HG03520 (cell line): ENCODE results near the gene KPNA6.
"Not testable (repeated sequence)": the region's sequence is repeated elsewhere in the genome, so short reads cannot be mapped to it uniquely, and the experiment has no call there.

Experiments used
- ATAC-seq: cut with Tn5 transposase; IDR thresholded peaks from one replicate; pipeline ENCODE4 v1.9.1; 2021; ENCODE audit warnings: mild to moderate bottlenecking, moderate library complexity; ENCODE audit not compliant: unreplicated experiment

Gene KPNA6

DNA sequence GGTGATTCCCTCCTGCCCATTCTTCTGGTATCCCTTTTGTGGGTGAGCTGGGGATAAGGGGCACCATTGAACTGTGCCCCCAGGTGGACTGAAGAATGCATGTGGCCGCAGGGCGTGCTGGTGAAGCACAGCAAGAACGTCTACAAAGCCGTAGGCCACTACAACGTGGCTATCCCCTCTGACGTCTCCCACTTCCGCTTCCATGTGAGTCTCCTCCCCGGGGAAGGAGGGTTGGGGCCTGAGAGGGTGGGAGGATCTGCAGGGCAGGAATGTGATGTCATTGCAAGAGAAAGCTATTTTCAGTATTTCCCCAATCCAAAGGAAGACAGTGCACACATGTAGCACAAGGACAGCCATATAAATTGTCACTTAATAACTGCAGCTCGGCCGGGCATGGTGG is 7.5 kb upstream of the KPNA6 start:
- no peak for ATAC-seq

DNA sequence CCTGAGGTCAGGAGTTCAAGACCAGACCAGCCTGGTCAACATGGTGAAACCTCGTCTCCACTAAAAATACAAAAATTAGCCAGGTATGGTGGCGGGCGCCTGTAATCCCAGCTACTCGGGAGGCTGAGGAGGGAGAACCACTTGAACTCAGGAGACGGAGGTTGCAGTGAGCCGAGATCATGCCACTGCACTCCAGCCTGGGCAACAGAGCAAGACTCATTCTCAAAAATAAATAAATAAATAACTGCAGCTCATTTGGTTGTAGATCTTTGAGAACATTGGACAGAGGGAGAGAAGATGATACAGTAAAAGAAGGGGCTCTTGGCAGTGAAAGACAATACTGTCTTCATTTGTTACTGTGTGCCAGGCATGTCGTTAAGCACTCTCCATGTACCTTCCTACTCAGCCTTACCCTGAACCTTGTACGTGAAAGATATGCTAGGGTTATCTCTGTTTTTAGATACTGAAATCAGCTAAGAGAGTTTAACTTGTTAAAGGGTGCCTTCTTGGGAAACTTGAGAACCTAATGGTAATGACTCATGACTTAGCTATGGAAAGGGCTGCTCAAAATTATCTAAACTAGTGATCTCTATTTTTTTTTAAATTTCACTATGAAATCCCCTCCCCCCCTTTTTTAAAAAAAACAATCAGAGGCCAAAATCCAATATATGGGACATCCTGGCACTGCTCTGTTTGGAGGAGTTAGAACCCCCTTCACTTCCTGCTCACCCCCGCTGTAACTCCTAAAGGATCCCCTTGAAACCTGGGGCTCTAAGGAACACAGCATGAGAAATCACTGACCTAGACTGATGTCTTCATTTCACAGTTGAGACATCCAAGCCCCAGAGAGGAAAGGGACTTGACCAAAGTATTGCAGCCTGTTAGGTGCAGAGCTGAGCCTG is 6.8 kb upstream of the KPNA6 start:
- ATAC-seq = no peak

DNA sequence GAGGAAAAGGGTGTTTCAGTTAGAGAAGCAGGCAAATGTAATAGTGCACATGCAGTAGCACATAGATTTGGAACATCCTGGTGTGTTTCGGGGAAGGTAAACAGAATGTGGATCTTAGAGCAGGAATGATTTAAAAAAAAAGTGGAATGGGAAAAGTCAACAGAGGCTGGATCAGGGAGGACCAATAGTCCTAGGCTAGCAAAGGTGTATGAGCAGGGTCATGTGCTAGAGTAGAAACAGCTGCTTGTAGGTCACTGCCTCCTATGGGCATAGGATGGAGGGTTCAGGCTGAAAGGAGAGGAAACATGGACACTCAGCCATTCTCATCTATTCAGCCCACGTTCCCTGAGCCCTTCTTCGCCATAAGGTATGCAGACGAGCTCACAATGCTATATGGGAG is 3.7 kb upstream of the KPNA6 start:
- no peak for ATAC-seq

DNA sequence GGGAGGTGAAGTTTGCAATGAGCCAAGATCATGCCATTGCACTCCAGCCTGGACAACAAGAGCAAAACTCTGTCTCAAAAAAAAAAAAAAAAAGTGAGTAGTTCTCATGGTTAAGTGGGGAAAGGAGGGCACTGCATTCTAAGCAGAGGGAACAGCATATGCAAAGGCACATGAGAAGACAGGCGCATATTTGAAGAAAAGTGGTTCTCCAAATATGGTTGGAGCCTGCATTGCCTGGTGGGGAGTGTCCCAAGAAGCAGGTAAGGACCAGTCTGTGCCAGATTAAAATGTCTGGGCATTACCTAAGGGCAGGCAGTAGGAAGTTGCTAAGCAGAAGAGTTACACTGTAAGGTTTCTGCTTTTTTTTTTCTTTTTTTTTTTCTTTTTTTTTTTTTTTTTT is 2.5 kb upstream of the KPNA6 start:
- no peak for ATAC-seq

DNA sequence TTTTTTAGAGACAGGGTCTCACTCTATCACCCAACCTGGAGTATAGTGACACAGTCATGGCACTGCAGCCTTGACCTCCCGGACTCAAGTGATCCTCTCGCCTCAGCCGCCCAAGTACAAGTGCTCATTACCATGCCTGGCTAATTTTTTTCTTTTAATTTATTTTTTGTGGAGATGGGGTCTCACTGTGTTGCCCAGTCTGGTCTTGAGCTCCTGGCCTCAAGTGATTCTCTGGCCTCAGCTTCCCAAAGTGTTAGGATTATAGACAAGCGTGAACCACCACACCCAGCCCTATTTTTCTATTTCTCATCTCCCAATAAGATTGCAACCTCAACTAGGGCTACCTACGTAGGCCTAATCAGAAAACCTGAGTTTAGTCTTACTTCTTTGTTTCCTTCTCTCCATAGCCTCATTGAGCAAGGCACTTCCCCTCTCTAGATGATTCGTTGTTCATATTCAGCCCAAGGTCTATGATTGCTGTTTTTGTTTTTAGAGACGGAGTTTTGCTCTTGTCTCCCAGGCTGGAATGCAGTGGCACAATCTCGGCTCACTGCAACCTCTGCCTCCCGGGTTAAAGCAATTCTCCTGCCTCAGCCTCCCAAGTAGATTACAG is 1.1 kb upstream of the KPNA6 start:
- ATAC-seq = no peak

DNA sequence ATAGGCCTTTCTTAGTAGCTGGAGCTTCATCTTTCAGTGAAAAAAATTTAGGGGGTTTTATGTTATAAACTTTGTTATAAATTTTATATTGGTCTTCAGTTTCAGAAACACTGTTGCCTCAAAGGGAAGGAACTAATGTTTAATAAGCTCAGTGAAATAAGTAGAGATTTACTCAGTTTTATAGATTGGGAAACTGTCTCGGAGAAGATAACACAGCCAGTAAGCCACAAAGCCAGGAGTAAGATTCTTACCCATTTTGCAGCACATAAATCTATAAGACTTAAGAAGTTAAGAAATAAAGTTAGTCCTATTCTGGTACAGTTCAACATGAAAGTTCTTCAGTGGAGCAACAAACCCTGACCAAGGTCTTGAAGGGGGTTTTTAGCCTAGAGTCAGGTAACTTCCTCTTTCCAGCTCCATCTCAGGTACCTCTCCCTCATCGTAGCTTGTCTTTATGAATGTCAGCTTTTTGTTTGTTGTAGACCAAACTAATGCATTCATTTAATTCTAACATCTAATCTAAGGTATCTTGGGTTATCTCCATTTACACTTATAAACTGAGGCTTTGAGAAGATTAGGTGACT is 3.3 kb downstream of the KPNA6 start:
- no peak for ATAC-seq

DNA sequence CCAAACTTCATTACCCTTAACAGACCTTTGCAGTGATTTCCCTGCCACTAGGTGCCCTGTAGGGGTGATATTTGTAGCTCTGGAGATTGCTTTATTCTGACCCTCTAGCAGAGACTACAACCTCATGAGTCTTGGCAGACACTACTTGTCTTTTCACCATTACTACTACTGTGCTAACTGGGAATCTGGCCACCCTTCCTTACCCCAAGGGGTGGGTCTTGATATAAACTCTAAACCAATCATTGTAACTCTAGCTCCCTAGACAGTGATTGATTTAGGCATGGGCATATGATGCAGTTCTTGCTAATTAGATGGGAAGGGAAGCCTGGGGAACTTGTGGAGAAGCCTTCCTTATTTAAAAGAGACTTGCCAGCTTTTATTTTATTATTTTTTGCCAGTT is 3.9 kb downstream of the KPNA6 start:
- ATAC-seq = no peak

DNA sequence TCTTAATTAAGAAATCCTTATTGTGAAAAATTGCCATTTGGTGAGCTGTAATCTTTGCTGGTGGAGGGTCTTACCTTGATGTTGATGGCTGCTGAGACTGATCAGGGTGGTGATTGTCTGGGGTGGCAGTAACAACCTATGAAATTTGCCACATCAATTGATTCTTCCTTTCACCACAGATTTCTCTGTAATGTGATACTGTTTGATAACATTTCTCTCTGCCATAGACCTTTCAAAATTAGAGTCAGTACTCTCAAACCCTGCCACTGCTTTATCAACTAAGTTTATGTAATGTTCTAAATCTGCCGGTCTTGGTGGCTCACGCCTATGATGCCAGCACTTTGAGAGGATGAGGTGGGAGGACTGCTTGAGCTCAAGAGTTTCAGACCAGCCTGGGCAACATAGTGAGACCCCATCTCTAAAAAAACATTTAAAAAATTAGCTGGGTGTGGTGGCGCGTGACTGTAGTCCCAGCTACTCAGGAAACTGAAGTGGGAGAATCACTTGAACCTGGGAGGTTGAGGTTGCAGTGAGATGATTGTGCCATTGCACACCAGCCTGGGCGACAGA is 5.0 kb downstream of the KPNA6 start:
- no peak for ATAC-seq

DNA sequence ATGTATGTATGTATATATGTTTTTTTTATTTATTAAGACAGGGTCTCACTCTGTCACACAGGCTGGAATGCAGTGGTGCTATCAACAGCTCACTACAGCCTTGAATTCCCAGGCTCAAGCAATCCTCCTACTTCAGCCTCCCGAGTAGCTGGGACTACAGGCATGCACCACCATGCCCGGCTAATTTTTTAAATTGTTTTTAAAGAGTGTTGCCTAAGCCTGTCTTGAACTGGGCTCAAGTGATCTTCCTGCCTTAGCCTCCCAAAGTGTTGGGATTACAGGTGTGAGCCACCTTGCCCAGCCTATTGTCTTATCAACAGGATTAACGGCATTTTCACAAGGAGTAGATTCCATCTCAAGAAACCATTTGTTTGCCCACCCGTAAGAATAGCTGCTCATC is 5.6 kb downstream of the KPNA6 start:
- ATAC-seq = not testable (repeated sequence)

DNA sequence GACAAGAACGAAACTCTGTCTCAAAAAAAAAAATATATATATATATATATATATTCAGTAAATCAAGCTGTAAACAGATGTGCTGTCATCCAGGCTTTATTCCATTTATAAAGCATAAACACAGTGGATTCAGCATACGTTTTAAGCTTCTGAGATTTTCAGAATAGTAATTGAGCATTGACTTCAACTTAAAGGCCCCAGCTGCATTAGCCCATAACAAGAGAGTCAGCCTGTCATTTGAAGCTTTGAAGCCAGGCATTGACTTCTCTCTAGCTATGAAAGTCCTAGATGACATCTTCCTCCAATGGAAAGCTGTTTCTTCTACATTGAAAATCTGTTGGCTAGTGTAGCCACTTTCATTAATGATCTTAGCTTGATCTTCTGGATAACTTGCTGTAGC is 6.6 kb downstream of the KPNA6 start:
- ATAC-seq = no peak

DNA sequence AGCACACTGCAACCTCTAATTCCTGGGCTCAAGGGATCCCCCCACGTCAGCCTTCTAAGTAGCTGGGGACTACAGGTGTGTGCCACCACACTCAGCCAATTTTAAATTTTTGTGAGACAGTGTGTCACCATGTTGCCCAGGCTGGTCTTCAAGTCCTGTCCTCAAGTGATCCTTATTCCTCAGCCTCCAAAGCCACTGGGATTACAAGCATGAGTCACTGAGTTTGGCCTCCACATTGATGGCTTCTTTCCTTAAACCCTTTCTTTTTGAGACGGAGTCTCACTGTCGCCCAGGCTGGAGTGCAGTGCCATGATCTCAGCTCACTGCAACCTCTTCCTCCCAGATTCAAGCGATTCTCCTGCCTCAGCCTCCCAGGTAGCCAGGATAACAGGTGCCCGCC is 7.6 kb downstream of the KPNA6 start:
- ATAC-seq = no peak

DNA sequence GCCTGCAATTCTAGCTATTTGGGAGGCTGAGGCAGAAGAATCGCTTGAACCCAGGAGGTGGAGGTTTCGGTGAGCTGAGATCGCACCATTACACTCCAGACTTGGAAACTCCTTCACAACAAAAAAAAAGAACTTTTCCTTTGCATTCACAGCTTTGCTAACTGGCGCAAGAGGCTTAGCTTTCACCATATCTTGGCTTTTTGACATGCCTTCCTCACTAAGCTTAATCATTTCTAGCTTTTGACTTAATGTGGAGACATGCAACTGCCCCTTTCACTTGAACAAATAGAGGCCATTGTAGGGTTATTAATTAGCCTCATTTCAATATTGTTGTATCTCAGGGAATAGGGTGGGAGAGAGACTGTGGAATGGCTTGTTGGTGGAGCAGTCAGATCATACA is 8.7 kb downstream of the KPNA6 start:
- no peak for ATAC-seq

DNA sequence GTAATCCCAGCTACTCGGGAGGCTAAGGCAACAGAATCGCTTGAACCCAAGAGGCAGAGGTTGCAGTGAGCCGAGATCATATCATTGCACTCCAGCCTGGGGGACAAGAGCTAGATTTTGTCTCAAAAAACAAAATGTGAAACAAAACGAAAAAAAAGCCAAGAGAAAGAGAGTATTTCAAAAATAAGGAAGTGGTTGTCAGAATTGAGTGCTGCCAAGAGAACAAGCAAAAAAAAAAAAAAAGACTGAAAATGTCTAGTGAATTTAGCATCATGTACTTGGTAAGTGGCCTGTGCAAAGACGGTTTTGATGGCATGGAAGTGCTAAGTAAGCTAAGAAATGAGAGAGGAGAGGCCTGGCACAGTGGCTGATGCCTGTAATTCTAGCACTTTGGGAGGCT is 14.3 kb downstream of the KPNA6 start:
- no peak for ATAC-seq

DNA sequence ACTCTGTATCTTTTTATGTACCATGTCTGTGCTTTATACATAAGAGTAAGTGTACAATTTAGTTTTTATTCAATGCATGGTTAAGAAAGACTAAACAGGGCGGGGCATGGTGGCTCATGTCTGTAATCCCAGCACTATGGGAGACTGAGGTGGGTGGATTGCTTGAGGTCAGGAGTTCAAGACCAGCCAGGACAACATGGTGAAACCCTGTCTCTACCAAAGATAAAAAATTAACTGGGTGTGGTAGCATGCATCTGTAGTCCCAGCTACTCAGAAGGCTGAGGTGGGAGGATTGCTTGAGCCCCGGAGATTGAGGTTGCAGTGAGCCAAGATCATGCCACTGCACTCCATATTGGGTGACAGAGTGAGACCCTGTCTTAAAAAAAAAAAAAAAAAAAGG is 15.5 kb downstream of the KPNA6 start:
- ATAC-seq = not testable (repeated sequence)

DNA sequence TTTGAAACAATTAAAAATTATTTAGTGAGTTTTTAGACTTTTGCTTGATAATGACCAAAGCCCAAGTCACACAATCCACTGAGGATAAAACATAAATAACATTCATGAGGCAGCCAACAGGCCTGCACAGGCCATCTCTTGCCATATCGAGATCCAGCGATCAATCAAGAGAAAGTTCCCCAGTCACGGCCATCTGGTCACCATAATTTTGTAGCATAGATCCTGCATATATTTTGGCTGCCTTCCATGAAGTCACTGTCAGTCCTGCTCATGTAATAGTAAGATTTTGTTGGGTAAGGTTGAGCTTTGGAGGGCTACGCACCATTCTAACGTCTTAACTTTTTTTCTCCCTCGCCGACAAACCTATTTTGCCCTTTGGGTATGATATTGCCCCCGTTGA is 17.5 kb downstream of the KPNA6 start:
- no peak for ATAC-seq

DNA sequence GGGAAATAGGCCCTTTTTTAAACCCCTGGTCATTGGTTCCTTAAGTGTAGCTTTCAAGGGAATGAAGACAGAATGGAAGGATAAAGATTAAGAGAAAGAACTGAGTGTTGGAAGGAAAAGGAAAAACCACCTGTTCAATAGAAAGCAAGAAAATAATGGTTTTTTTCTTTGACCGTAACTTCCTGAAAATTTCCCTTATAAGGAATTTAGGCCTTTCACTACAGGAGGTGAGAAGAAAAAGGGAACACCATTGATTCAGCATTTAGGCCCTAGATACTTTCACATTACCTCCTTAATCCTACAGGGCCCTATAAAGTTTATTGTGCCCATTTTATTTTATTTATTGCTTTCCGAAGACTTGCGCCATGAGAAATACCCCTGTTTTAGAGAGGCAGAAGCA is 18.9 kb downstream of the KPNA6 start:
- no peak for ATAC-seq

DNA sequence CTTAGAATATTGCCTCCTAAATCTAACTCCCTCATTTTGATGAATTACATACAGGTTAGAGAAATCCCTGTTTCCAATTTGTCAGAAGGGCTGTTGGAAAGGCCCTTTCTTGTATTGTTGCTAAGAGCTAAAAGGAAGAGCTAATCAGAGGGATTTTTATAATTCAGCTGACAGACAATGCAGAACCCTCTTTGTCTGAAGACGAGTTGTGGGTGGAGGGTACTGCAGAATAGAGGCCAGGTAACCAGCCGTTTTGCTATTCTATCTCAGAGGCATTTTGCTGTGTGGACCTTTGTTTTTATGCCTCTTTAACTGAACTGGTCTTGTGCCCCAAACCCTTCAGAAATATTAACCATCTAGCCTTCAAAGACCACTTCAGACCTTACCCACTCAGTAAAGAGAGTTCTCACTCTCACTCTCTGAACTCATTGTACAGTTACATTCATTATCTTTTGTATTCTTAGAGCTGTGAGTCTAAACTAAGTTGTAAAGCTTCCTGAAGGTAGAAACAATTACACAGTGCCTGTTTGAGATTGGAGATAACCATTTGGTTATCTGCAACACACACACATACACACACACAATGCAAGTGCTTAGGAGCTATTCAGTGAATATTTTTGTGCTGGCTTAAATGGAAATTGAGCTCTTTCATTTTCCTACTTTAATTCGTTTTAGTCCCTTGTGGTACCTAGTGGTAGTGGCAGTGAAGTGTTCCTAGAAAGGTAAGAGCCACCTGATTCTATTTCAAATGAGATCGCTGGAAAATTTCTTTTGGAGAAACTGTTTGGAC is 19.7 kb downstream of the KPNA6 start:
- no peak for ATAC-seq

DNA sequence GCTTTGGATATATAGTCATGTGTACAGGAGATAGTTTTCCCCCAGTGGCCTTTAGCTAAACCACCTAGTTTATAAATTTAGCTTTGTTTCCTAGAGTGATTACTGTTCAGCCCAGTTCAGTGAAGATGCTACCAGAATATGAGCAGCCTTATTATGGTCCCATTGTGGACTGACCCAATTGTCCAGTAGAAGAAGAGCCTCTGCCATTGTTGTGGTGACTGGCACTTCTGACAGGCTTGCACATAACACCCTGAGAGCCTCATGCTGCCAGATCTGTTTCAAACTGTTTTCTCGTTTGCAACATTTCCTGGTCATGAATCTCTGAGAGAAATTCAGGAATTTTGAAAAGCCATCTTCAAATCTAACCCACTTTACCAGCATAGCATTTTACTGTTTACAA is 20.6 kb downstream of the KPNA6 start:
- no peak for ATAC-seq

DNA sequence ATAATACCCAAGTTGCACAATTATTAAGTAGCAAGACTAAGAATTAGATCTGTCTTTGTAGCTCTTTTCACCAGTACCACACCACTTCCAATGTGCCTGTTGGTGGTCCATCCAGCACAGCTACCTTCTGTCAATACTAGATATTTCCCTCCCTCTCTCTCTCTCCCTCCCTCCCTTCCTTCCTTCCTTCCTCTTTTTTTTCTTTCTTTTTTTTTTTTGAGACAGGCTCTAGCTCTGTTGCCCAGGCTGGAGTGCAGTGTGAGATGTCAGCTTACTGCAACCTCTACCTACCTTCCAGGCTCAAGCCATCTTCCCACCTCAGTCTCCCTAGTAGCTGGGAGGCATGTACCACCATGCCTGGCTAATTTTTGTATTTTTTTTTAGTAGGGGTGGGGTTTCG is 21.1 kb downstream of the KPNA6 start:
- no peak for ATAC-seq

DNA sequence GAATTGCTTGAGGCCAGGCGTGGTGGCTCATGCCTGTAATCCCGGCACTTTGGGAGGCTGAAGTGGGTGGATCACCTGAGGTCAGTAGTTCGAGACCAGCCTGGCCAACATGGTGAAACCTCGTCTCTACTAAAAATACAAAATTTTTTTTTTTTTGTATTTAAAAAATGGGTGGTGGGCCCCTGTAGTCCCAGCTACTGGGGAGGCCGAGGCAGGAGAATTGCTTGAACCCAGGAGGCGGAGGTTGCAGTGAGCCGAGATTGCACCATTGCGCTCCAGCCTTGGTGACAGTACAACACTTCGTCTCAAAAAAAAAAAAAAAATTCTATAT is 26.1 kb downstream of the KPNA6 start:
- not testable (repeated sequence) for ATAC-seq

DNA sequence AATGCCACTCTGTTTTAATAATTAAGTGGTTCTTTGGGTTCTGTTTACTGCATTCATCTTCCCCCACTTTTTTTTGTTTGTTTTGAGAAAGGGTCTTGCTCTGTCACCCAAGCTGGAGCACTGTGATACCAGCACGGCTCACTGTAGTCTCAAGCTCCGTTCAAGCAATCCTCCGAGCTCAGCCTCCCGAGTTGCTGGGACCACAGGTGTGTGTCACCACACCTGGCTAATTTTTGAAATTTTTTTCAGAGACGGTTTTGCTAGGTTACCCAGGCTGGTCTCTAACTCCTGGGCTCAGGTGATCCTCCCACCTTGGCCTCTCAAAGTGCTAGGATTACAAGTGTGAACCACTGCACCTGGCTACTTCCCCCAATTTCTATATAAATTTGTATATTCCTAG is 29.3 kb downstream of the KPNA6 start:
- ATAC-seq = no peak
